ENCODE data around the gene MT1H. TPM values are rescaled to one million over a fixed set of nuclear protein-coding genes. Genes with fewer than 3 reads are reported as not detected.

The MT1H gene
- total RNA-seq, 1 experiment from 2014 or later, result not detected

GRCh38 chr16:56643833-56644232 lies 25.8 kb upstream of the MT1H start:
- peak overlapping the region; percentile 71 for H3K4me2 ChIP-seq
- no TSS peak for BruUV-seq (replicated peaks)
- no peaks in the 10 kb centered on the region for H3K36me3 ChIP-seq (ENCODE audit: low read depth)
- POLR2A ChIA-PET (ENCODE audit: unreplicated experiment), result interaction anchor here (0.5 to 0.6 kb wide), 2 partner anchors 96 to 365 kb away, joined by 4 to 6 read pairs; no protein-coding TSS in a partner anchor
- no peak overlapping the region for H2AFZ ChIP-seq
- no peaks in the 10 kb centered on the region for H3K79me2 ChIP-seq (ENCODE audit: low read depth)
- DNase-seq, result no peak
- no peaks in the 10 kb centered on the region for H3K9me2 ChIP-seq (ENCODE audit: insufficient read depth)
- peaks cover 24% of the 10 kb centered on the region for H3F3A ChIP-seq (ENCODE audit: insufficient read depth, low read depth)
- H3K9me3 ChIP-seq (ENCODE audit: insufficient read depth, low read depth), result no peaks in the 10 kb centered on the region
- H3K27ac ChIP-seq, result no peak overlapping the region
- H3K4me3 ChIP-seq, result peak overlapping the region; percentile 32; the same call in 1 of the 2 replicates
- CTCF ChIA-PET, result interaction anchor here (0.6 to 1.8 kb wide), 8 partner anchors 12 to 67 kb away, joined by 3 to 13 read pairs (median 3); partner anchors contain the start of gene MT2A
- intact Hi-C loops (cut with micrococcal nuclease; ENCODE audit: unreplicated experiment), result loop anchor here (1.0 to 5.0 kb wide), 3 partner anchors 36 to 43 kb away; partner anchors contain the start of genes MT1X and MT2A
- H3K4me1 ChIP-seq (replicated peaks; ENCODE audit: insufficient read depth), result peaks cover 34% of the 10 kb centered on the region
- no peaks in the 10 kb centered on the region for H4K20me1 ChIP-seq (ENCODE audit: insufficient read depth)
- TF ChIP-seq CTCF (conservative IDR thresholded peaks at IDR 0.05), result 0 out of 2 replicates have a peak, but pooled peaks have one; percentile 7
- TF ChIP-seq EZH2 (IDR thresholded peaks at IDR 0.05; ENCODE audit: low read depth), result no peak
- H3K27me3 ChIP-seq (ENCODE audit: insufficient read depth, low read depth), result no peaks in the 10 kb centered on the region

- no peak overlapping the region for H3K27ac ChIP-seq
- H3K79me2 ChIP-seq (ENCODE audit: low read depth), result no peaks in the 10 kb centered on the region
- no peaks in the 10 kb centered on the region for H3K9me2 ChIP-seq (ENCODE audit: insufficient read depth)
- TF ChIP-seq EZH2 (IDR thresholded peaks at IDR 0.05; ENCODE audit: low read depth) (no peak), CTCF (conservative IDR thresholded peaks at IDR 0.05) (no peak)
- H3K4me3 ChIP-seq, result no peak overlapping the region
- no peaks in the 10 kb centered on the region for H3K27me3 ChIP-seq (ENCODE audit: insufficient read depth, low read depth)
- peaks cover 33% of the 10 kb centered on the region for H3K4me1 ChIP-seq (replicated peaks; ENCODE audit: insufficient read depth)
- no peaks in the 10 kb centered on the region for H3K9me3 ChIP-seq (ENCODE audit: insufficient read depth, low read depth)
- no peaks in the 10 kb centered on the region for H3K36me3 ChIP-seq (ENCODE audit: low read depth)
- POLR2A ChIA-PET (ENCODE audit: unreplicated experiment), result no interaction called here
- no peak overlapping the region for H3K4me2 ChIP-seq
- H3F3A ChIP-seq (ENCODE audit: insufficient read depth, low read depth), result peaks cover 27% of the 10 kb centered on the region
- CTCF ChIA-PET, result no interaction called here
- peaks cover 5% of the 10 kb centered on the region; the same call in 1 of the 2 replicates for H4K20me1 ChIP-seq (ENCODE audit: insufficient read depth)
- BruUV-seq (replicated peaks), result no TSS peak
- DNase-seq, result no peak
- no peak overlapping the region for H2AFZ ChIP-seq
- intact Hi-C loops (cut with micrococcal nuclease; ENCODE audit: unreplicated experiment), result no loop called here
These were observed 24.3 kb upstream of the MT1H start for GRCh38 chr16:56645311-56645710.

GRCh38 chr16:56645838-56646237 lies 23.8 kb upstream of the MT1H start:
- BruUV-seq (replicated peaks), result no TSS peak
- Histone ChIP-seq H3K27me3 (ENCODE audit: insufficient read depth, low read depth) (no peaks in the 10 kb centered on the region), H3K9me3 (ENCODE audit: insufficient read depth, low read depth) (no peaks in the 10 kb centered on the region), H3K79me2 (ENCODE audit: low read depth) (no peaks in the 10 kb centered on the region), H3K36me3 (ENCODE audit: low read depth) (no peaks in the 10 kb centered on the region), H4K20me1 (ENCODE audit: insufficient read depth) (peaks cover 5% of the 10 kb centered on the region; the same call in 1 of the 2 replicates), H3K4me2 (no peak overlapping the region), H3K9me2 (ENCODE audit: insufficient read depth) (no peaks in the 10 kb centered on the region), H3K4me1 (replicated peaks; ENCODE audit: insufficient read depth) (peaks cover 30% of the 10 kb centered on the region), H3K4me3 (no peak overlapping the region), H2AFZ (no peak overlapping the region), H3K27ac (no peak overlapping the region), H3F3A (ENCODE audit: insufficient read depth, low read depth) (peaks cover 30% of the 10 kb centered on the region)
- no peak for DNase-seq
- ChIA-PET POLR2A (ENCODE audit: unreplicated experiment) (no interaction called here), CTCF (no interaction called here)
- intact Hi-C loops (cut with micrococcal nuclease; ENCODE audit: unreplicated experiment), result no loop called here
- no peak for TF ChIP-seq EZH2 (IDR thresholded peaks at IDR 0.05; ENCODE audit: low read depth)
- no peak for TF ChIP-seq CTCF (conservative IDR thresholded peaks at IDR 0.05)

All from PC-9 (cell line).